Globus pallidus (tissue), 1 donor: ENCODE measurements around the gene SAMD9.
A peak's percentile ranks its signal among the peaks of the same experiment; 100 is the strongest.
"Not testable (repeated sequence)": the region's sequence is repeated elsewhere in the genome, so short reads cannot be mapped to it uniquely, and the experiment has no call there.

ENCODE experiments used
- DNase-seq: peaks from one replicate; pipeline ENCODE4 v3.0.0-alpha.2; 2015; ENCODE audit warnings: low spot score

The SAMD9 gene

GRCh38 chr7:93117852-93118530 is at the start of gene SAMD9:
Gene SAMD9 (minus strand): TSS chr7:93117979. CDS start chr7:93106097, 11,882 bp downstream.
- DNase-seq = peak; percentile 62

GRCh38 chr7:93165447-93165846 is 47.7 kb upstream of the SAMD9 start:
- no peak for DNase-seq

GRCh38 chr7:93164766-93165165 is 47.0 kb upstream of the SAMD9 start:
- no peak for DNase-seq

- DNase-seq = no peak
Observed at GRCh38 chr7:93161181-93161762, 43.5 kb upstream of the SAMD9 start.

GRCh38 chr7:93160410-93160809 is 42.6 kb upstream of the SAMD9 start:
- DNase-seq = no peak

- DNase-seq = no peak
Observed at GRCh38 chr7:93159490-93159889, 41.7 kb upstream of the SAMD9 start.

GRCh38 chr7:93156884-93157283 is 39.1 kb upstream of the SAMD9 start:
- no peak for DNase-seq

- no peak for DNase-seq
Observed at GRCh38 chr7:93150200-93150835, 32.5 kb upstream of the SAMD9 start.

- DNase-seq = no peak
Observed at GRCh38 chr7:93148727-93149126, 30.9 kb upstream of the SAMD9 start.

GRCh38 chr7:93148144-93148543 is 30.4 kb upstream of the SAMD9 start, which contains the start of gene SAMD9L:
Gene SAMD9L (minus strand): TSS chr7:93148385. CDS start chr7:93135971, 12,414 bp downstream.
- no peak for DNase-seq

- peak; percentile 15 for DNase-seq
Observed at GRCh38 chr7:93147363-93147762, 29.6 kb upstream of the SAMD9 start.

- no peak for DNase-seq
Observed at GRCh38 chr7:93146472-93147141, 28.8 kb upstream of the SAMD9 start.

GRCh38 chr7:93146036-93146435 is 28.3 kb upstream of the SAMD9 start:
- no peak for DNase-seq

GRCh38 chr7:93145354-93145753 is 27.6 kb upstream of the SAMD9 start:
- DNase-seq = no peak

GRCh38 chr7:93142127-93142526 is 24.3 kb upstream of the SAMD9 start:
- no peak for DNase-seq

GRCh38 chr7:93140582-93141191 is 22.9 kb upstream of the SAMD9 start:
- no peak for DNase-seq

- no peak for DNase-seq
Observed at GRCh38 chr7:93138576-93138975, 20.8 kb upstream of the SAMD9 start.

GRCh38 chr7:93133005-93133404 is 15.2 kb upstream of the SAMD9 start:
- no peak for DNase-seq

- no peak for DNase-seq
Observed at GRCh38 chr7:93132216-93132615, 14.4 kb upstream of the SAMD9 start.

- DNase-seq = not testable (repeated sequence)
Observed at GRCh38 chr7:93126954-93127353, 9.2 kb upstream of the SAMD9 start.

- DNase-seq = not testable (repeated sequence)
Observed at GRCh38 chr7:93123532-93123931, 5.8 kb upstream of the SAMD9 start.
